Measurements from ENCODE around the gene CFAP100.

The CFAP100 gene

GRCh38 chr3:126394977-126395321, 240 bp downstream of the CFAP100 start:
- no peaks in the 10 kb centered on the region for H3K27me3 ChIP-seq (ENCODE audit: insufficient read depth, low read length)
- H3K9me3 ChIP-seq (ENCODE audit: low read length): no peaks in the 10 kb centered on the region
- no peaks in the 10 kb centered on the region for H4K20me1 ChIP-seq (ENCODE audit: insufficient read depth, low read length)
- no peak overlapping the region for H3K4me3 ChIP-seq (ENCODE audit: low read depth, low read length, poor library complexity, severe bottlenecking)
- no peaks in the 10 kb centered on the region for H3K4me1 ChIP-seq (ENCODE audit: insufficient read depth, low read length, severe bottlenecking)
- H3K4me2 ChIP-seq (ENCODE audit: low read length): no peak overlapping the region
- no peak overlapping the region for H2AFZ ChIP-seq (ENCODE audit: low read length)
- no peaks in the 10 kb centered on the region for H3F3A ChIP-seq (ENCODE audit: insufficient read depth, low read length)
- H3K9me2 ChIP-seq (ENCODE audit: low read depth, low read length): no peaks in the 10 kb centered on the region
- H3K9ac ChIP-seq (ENCODE audit: low read length): no peak overlapping the region
- no peaks in the 10 kb centered on the region for H3K79me2 ChIP-seq (ENCODE audit: insufficient read depth, low read length)
- no peaks in the 10 kb centered on the region for H3K36me3 ChIP-seq (ENCODE audit: insufficient read depth, low read length)
- H3K27ac ChIP-seq (ENCODE audit: low read depth, low read length, poor library complexity, severe bottlenecking): no peak overlapping the region
- TF ChIP-seq EZH2 (IDR thresholded peaks at IDR 0.05; ENCODE audit: borderline replicate concordance, low read length): no peak
- no peak for TF ChIP-seq CTCF (IDR thresholded peaks at IDR 0.05; ENCODE audit: low read length)

GRCh38 chr3:126395846-126396513, 1.3 kb downstream of the CFAP100 start:
- H4K20me1 ChIP-seq (ENCODE audit: insufficient read depth, low read length): no peaks in the 10 kb centered on the region
- H3K4me2 ChIP-seq (ENCODE audit: low read length): no peak overlapping the region
- no peaks in the 10 kb centered on the region for H3F3A ChIP-seq (ENCODE audit: insufficient read depth, low read length)
- H3K79me2 ChIP-seq (ENCODE audit: insufficient read depth, low read length): no peaks in the 10 kb centered on the region
- TF ChIP-seq EZH2 (IDR thresholded peaks at IDR 0.05; ENCODE audit: borderline replicate concordance, low read length) (no peak), CTCF (IDR thresholded peaks at IDR 0.05; ENCODE audit: low read length) (no peak)
- H3K4me3 ChIP-seq (ENCODE audit: low read depth, low read length, poor library complexity, severe bottlenecking): no peak overlapping the region
- no peaks in the 10 kb centered on the region for H3K36me3 ChIP-seq (ENCODE audit: insufficient read depth, low read length)
- H3K9ac ChIP-seq (ENCODE audit: low read length): no peak overlapping the region
- H3K9me2 ChIP-seq (ENCODE audit: low read depth, low read length): no peaks in the 10 kb centered on the region
- no peaks in the 10 kb centered on the region for H3K27me3 ChIP-seq (ENCODE audit: insufficient read depth, low read length)
- no peaks in the 10 kb centered on the region for H3K9me3 ChIP-seq (ENCODE audit: low read length)
- no peaks in the 10 kb centered on the region for H3K4me1 ChIP-seq (ENCODE audit: insufficient read depth, low read length, severe bottlenecking)
- no peak overlapping the region for H3K27ac ChIP-seq (ENCODE audit: low read depth, low read length, poor library complexity, severe bottlenecking)
- H2AFZ ChIP-seq (ENCODE audit: low read length): no peak overlapping the region

- H3K9me3 ChIP-seq (ENCODE audit: low read length): no peaks in the 10 kb centered on the region
Measured at GRCh38 chr3:126396536-126396935, 1.8 kb downstream of the CFAP100 start.

More at GRCh38 chr3:126396536-126396935, 1.8 kb downstream of the CFAP100 start:
- Histone ChIP-seq H3K27me3 (ENCODE audit: insufficient read depth, low read length) (no peaks in the 10 kb centered on the region), H3K4me2 (ENCODE audit: low read length) (no peak overlapping the region), H3K4me1 (ENCODE audit: insufficient read depth, low read length, severe bottlenecking) (no peaks in the 10 kb centered on the region), H3K36me3 (ENCODE audit: insufficient read depth, low read length) (no peaks in the 10 kb centered on the region), H3K4me3 (ENCODE audit: low read depth, low read length, poor library complexity, severe bottlenecking) (no peak overlapping the region), H3K9me2 (ENCODE audit: low read depth, low read length) (no peaks in the 10 kb centered on the region), H3K9ac (ENCODE audit: low read length) (no peak overlapping the region), H3K79me2 (ENCODE audit: insufficient read depth, low read length) (no peaks in the 10 kb centered on the region), H3F3A (ENCODE audit: insufficient read depth, low read length) (no peaks in the 10 kb centered on the region), H3K27ac (ENCODE audit: low read depth, low read length, poor library complexity, severe bottlenecking) (no peak overlapping the region), H4K20me1 (ENCODE audit: insufficient read depth, low read length) (no peaks in the 10 kb centered on the region), H2AFZ (ENCODE audit: low read length) (no peak overlapping the region)
- TF ChIP-seq CTCF (IDR thresholded peaks at IDR 0.05; ENCODE audit: low read length) (no peak), EZH2 (IDR thresholded peaks at IDR 0.05; ENCODE audit: borderline replicate concordance, low read length) (no peak)

All from OCI-LY1 (cell line).